GM20000 (cell line): ENCODE measurements around the gene BCAN.
A peak's percentile ranks its signal among the peaks of the same experiment; 100 is the strongest.

Source experiments
- DNase-seq: peaks from one replicate; pipeline ENCODE4 v3.0.0; 2012; ENCODE audit warnings: low spot score
- CTCF ChIP-seq: IDR thresholded peaks from 2 replicates; pipeline ENCODE4 v1.5.1; 2012; ENCODE audit warnings: mild to moderate bottlenecking, control low read depth; ENCODE audit errors: extremely low read depth, missing control alignments

BCAN gene

GRCh38 chr1:156682166-156682890, 40.4 kb downstream of the BCAN start:
- TF ChIP-seq CTCF, result no peak
- no peak for DNase-seq

GRCh38 chr1:156684227-156684782, 42.4 kb downstream of the BCAN start:
- peak; percentile 9 for TF ChIP-seq CTCF
- DNase-seq, result no peak

- peak; percentile 84 for DNase-seq
- TF ChIP-seq CTCF, result peak; percentile 64
Observed at GRCh38 chr1:156689035-156689952, 47.4 kb downstream of the BCAN start.

GRCh38 chr1:156689953-156690674, 48.2 kb downstream of the BCAN start:
- no peak for TF ChIP-seq CTCF
- no peak for DNase-seq

GRCh38 chr1:156690675-156691036, 48.7 kb downstream of the BCAN start:
- no peak for TF ChIP-seq CTCF
- no peak for DNase-seq

- no peak for DNase-seq
- no peak for TF ChIP-seq CTCF
Observed at GRCh38 chr1:156691191-156691590, 49.3 kb downstream of the BCAN start.
